Neural cell (in vitro differentiated cells): ENCODE data around the gene AK8.

Source experiments
- CTCF ChIP-seq: fragments of 450-650 bp; IDR thresholded peaks from 2 replicates; pipeline ENCODE4 v1.5.1; 2014; ENCODE audit warnings: antibody characterized with exemption, mild to moderate bottlenecking, moderate library complexity; ENCODE audit not compliant: poor library complexity, severe bottlenecking
- EP300 ChIP-seq: fragments of 450-650 bp; conservative IDR thresholded peaks from 2 replicates; pipeline ENCODE4 v1.6.1; 2014; ENCODE audit warnings: antibody characterized with exemption, mild to moderate bottlenecking, moderate library complexity; ENCODE audit not compliant: poor library complexity, severe bottlenecking
- EZH2 ChIP-seq: fragments of 200-600, 300-800 bp; shearing (Covaris generic), sonication (generic); IDR thresholded peaks from 2 replicates; pipeline ENCODE4 v1.6.1; 2014; ENCODE audit warnings: antibody characterized with exemption, low read length, borderline replicate concordance, mild to moderate bottlenecking; ENCODE audit not compliant: insufficient read depth, poor library complexity, severe bottlenecking
- POLR2AphosphoS5 ChIP-seq: IDR thresholded peaks from 2 replicates; pipeline ENCODE4 v1.6.1; 2012
- REST ChIP-seq: IDR thresholded peaks from 2 replicates; pipeline ENCODE4 v1.6.1; 2012; ENCODE audit warnings: borderline replicate concordance
- SMC3 ChIP-seq: fragments of 450-650 bp; conservative IDR thresholded peaks from 2 replicates; pipeline ENCODE4 v1.6.1; 2014; ENCODE audit warnings: antibody characterized with exemption, mild to moderate bottlenecking, moderate library complexity; ENCODE audit not compliant: poor library complexity

- TF ChIP-seq CTCF (peak; percentile 36), POLR2AphosphoS5 (no peak), SMC3 (no peak), REST (no peak), EP300 (no peak), EZH2 (no peak)
Observed at GRCh38 chr9:132857616-132858342, 20.3 kb downstream of the AK8 start.
